Stimulated activated CD4-positive, alpha-beta T cell treated with anti-CD3 and anti-CD28 coated beads, Interleukin-12 subunit alpha, Interleukin-12 subunit beta, amount 100 ng/mL, for 48 hours (primary cell): Measurements from ENCODE around the gene S100A14.

ENCODE experiments used
- DNase-seq, 3 donors: peaks; one replicate each; pipeline ENCODE4 v3.0.0-alpha.2; 2020; ENCODE audit warnings: low read depth in 2 of 3, low spot score in 1 of 3

Gene S100A14

GRCh38 chr1:153616917-153617311, 789 bp upstream of the S100A14 start:
- DNase-seq, result no peak

GRCh38 chr1:153615406-153615805, 719 bp downstream of the S100A14 start:
- DNase-seq, result no peak

- no peak for DNase-seq
Observed at GRCh38 chr1:153614906-153615305, 1.2 kb downstream of the S100A14 start.

- DNase-seq, result no peak
Observed at GRCh38 chr1:153614189-153614900, 1.8 kb downstream of the S100A14 start.

GRCh38 chr1:153613406-153613805, 2.7 kb downstream of the S100A14 start:
- no peak for DNase-seq

GRCh38 chr1:153612755-153613331, 3.3 kb downstream of the S100A14 start, which contains the start of gene S100A16:
TSS of gene S100A16 (minus strand) at chr1:153613137. CDS start at chr1:153608151, 4,986 bp downstream.
- DNase-seq, result no peak

- no peak for DNase-seq
Observed at GRCh38 chr1:153612111-153612754, 3.9 kb downstream of the S100A14 start.

- no peak for DNase-seq
Observed at GRCh38 chr1:153611356-153611755, 4.8 kb downstream of the S100A14 start.

- no peak for DNase-seq
Observed at GRCh38 chr1:153610811-153611301, 5.3 kb downstream of the S100A14 start.

GRCh38 chr1:153610334-153610733, 5.8 kb downstream of the S100A14 start:
- DNase-seq, result no peak

- DNase-seq, result no peak
Observed at GRCh38 chr1:153609585-153609907, 6.6 kb downstream of the S100A14 start.

GRCh38 chr1:153608742-153609584, 7.2 kb downstream of the S100A14 start:
- DNase-seq, result no peak

GRCh38 chr1:153608089-153608682, 7.9 kb downstream of the S100A14 start:
- no peak for DNase-seq

- DNase-seq, result no peak
Observed at GRCh38 chr1:153607381-153607780, 8.7 kb downstream of the S100A14 start.

- DNase-seq, result no peak
Observed at GRCh38 chr1:153606194-153606593, 9.9 kb downstream of the S100A14 start.

- no peak for DNase-seq
Observed at GRCh38 chr1:153602749-153603148, 13.4 kb downstream of the S100A14 start.

GRCh38 chr1:153599847-153600246, 16.3 kb downstream of the S100A14 start:
- DNase-seq, result no peak

GRCh38 chr1:153598309-153599172, 17.6 kb downstream of the S100A14 start:
- no peak for DNase-seq

- DNase-seq, result no peak
Observed at GRCh38 chr1:153597206-153597605, 18.9 kb downstream of the S100A14 start.

- no peak for DNase-seq
Observed at GRCh38 chr1:153592748-153593147, 23.4 kb downstream of the S100A14 start.
